Activated CD8-positive, alpha-beta memory T cell treated with anti-CD3 and anti-CD28 coated beads for 24 hours (primary cell): Measurements from ENCODE around the gene ZNF462.

ENCODE experiments used
- DNase-seq: peaks from one replicate; pipeline ENCODE4 v3.0.0-alpha.2; 2020

ZNF462 gene

DNA sequence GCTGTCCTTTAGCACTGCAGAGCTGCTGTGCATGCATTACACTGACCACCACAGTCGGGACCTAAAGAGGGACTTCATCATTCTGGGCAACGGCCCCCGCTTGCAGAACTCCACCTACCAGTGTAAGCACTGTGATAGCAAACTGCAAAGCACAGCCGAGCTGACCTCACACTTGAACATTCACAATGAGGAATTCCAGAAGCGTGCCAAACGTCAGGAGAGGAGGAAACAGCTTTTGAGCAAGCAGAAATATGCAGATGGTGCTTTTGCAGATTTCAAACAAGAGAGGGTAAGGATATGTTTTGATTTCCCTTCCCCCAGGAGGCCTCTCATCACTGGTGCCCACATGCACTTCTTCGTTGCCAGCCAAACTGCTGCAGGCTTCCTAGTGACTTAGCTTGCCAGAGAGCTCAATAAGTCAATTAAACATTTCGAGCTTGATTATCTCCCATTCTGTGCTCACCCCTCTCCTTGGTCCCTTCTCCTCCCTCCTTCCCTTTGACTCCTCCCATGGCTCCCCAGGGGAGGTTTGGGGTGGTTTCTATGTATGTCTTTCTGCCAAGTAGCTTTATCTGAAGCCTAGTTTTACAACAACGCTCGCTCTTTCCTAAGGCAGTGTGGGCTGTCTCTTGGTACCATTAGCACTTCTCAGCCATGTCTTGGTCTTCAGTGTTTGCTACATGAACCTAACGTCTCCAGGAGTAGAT, 66.7 kb downstream of the ZNF462 start:
- DNase-seq: no peak

- DNase-seq: no peak
These were observed 67.5 kb downstream of the ZNF462 start for GRCh38 chr9:106930477-106930876.

- DNase-seq: no peak
These were observed 68.5 kb downstream of the ZNF462 start for GRCh38 chr9:106931466-106931865.

DNA sequence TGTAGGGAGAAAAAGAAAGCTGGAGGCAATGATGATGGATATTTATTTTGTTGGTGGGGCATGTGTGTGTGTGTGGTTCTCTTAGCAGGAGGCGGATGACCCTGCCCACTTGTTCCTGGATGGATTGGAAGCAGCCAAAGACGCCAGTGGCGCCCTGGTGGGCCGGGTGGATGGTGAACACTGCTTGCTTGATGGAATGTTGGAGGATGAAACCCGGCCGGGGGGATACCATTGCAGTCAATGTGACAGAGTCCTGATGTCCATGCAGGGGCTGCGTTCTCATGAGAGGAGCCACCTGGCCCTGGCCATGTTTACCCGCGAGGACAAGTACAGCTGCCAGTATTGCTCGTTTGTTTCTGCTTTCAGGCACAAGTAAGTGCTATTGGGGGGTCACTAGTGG, 69.2 kb downstream of the ZNF462 start:
- no peak for DNase-seq

DNA sequence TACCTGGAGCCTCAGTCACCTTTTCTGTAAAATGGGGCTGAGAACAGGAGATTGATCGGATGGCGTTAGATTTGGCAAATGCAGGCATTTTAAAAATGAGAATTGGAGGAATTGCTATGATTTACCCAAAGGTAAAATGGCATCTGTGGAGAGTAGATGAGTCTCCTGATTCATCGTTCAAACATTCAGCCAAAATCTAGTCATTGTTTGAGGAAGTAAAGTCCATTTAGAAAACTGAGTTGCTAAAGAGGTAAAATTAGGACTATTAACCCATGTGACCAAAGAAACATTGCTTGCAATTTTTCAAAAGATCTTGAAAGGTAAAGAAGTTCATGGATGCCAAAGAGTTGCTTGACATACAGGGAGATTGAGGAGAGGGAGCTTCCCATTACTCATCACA, 69.7 kb downstream of the ZNF462 start:
- DNase-seq: no peak

- DNase-seq: no peak
These were observed 70.5 kb downstream of the ZNF462 start for GRCh38 chr9:106933470-106933869.

- no peak for DNase-seq
These were observed 71.7 kb downstream of the ZNF462 start for GRCh38 chr9:106934442-106935238.

DNA sequence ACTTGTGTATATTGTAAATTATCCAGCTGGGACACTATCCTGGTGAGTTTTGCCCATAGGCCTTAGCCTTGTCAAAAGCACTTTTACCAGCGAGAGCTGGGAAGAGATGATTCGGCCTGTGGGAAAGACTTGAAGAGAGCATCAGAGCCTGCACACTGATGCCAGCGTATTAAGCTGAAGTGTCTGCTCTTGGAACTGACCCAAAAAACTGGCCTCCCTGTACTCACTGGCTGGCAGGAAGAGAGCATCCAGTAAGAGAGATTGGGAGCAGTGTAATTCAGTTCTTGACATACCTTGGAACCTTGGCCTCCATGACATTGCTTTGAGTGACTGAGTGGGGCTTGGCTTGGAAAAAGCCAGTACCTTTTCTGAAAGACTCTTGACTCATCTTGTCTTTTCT, 73.7 kb downstream of the ZNF462 start:
- no peak for DNase-seq

GRCh38 chr9:106941916-106942315, 79.0 kb downstream of the ZNF462 start:
- no peak for DNase-seq

- no peak for DNase-seq
These were observed 83.0 kb downstream of the ZNF462 start for GRCh38 chr9:106945727-106946660.

DNA sequence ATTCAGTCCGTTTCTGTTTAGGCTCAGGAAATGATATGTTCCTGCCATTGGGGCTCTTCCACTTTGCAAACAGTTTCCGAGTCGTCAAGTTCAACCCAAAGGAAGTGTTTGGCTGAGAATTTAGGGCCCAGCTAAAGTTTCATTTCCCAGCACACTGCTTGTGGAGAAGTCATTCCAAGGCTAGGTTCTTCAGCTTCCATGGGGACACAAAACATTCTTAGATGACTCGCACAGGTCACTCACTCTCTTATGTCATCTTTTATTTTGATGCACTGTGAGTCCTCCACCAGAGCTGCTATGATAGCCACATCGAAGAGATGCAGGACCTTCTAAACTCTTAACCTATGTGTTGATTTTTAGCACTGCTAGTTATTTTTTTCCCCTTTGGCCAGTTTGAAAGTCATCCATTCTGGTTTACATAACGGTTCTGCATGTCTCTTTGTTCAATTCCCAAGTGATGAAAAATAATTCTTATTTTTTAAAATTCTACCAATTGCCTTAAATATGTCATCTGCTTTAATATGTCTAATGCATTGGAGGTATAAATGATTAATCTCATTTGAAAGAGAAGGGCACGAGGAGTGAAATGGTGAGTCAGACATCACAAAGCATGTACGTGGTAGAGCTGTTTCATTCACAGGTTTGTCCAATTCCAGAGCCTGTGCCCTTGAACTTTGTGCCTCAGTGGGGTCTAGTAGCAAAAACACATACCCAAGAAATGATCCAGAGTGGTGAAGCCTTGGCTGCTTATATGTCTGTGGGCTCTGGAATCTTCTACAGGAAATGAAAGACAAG, 84.3 kb downstream of the ZNF462 start:
- DNase-seq: no peak

GRCh38 chr9:106953174-106953573, 90.2 kb downstream of the ZNF462 start:
- no peak for DNase-seq

- no peak for DNase-seq
These were observed 91.6 kb downstream of the ZNF462 start for GRCh38 chr9:106954558-106954957.

GRCh38 chr9:106954974-106955850, 92.2 kb downstream of the ZNF462 start:
- DNase-seq: no peak

DNA sequence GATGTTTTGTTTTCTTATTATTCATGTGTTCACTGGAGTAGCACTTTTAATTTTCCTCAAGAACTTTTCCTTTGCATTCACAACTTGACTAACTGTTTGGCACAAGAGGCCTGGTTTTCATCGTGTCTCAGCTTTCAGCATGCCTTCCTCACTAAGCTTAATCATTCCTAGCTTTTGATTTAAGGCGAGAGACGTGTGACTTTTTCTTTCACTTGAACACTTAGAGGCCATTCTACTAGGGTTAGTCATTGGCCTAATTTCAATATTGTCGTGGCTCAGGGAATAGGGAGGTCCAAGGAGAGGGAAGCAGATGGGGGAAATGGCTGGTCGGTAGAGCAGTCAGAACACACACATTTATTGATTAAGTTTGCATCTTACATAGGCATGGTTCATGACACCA, 94.0 kb downstream of the ZNF462 start:
- no peak for DNase-seq

GRCh38 chr9:106958955-106959657, 96.1 kb downstream of the ZNF462 start:
- DNase-seq: no peak

- DNase-seq: no peak
These were observed 97.3 kb downstream of the ZNF462 start for GRCh38 chr9:106960258-106960657.

DNA sequence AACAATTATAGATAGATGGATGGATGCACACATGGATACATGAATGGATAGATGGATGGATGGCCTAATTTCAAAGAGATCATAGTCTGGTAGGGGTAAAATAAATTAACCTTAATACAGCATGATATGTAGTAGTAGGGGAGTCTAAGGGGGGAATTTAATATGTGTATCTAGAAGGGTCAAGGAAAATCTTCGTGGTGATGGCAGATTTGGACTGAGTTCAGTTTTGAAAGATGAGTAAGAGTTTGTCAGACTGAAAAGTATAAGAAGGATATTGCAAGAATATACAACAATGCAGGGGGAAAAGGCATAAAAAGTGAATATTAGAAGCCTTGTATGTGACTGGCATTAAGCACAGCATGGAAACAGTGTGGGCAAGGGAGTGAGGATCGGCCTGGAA, 98.7 kb downstream of the ZNF462 start:
- DNase-seq: no peak

DNA sequence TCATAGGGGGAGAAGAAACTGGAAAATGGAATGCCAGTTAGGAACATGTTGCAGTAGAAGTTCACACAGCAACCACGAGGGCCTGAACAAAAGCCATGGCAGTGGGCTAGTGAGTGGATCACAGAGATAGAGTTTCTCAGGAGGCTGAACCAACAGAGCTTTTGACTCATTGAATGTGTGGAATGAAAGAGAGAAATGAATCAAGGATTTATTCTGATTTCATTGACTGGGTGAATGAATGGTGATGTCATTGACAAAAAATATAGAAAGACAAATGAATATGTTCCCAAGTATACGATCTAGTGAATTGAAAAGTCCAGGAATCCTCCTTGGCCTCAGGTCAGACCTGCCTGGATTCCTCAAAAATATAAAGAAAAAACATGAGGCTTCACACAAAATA, 99.2 kb downstream of the ZNF462 start:
- no peak for DNase-seq

GRCh38 chr9:106962615-106963363, 99.8 kb downstream of the ZNF462 start:
- no peak for DNase-seq
